ENCODE measurements around the gene C4orf54.

DNA sequence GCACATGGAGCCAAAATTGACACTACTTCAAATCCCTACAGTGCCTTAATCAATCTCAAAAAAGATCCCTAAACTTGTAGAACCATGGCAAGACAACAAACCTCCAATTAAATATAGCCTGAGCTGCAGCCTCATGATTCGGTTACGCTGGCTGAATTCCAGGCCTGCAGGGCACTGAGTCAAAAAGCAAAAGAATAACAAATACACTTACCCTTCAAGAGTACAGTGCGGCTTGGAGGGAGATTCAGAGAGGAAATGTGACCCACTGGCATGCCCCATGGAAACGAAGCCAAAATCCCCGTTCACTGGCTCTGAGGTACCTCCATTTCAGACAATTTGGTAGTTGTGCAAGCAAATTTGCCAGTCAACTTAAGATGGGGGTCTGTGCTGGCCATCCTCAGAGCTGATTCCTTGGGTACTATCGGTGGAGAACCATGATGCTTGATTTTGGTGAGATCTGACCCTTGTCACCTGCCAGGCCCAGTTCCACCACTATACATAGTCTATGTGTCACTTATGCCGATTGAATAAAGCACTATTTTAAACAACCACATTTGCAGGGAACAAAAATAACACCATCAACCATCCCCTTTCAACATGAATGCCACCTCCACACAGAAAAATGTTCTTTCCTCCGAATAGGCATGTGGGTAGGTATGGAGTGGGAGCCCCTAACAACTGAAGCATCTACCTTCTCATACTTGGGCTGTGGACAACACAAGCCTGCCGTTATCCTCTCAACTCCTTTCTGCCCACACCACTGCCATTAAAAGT lies 2.1 kb downstream of the C4orf54 start:
- TF ChIP-seq, protein P1, sequence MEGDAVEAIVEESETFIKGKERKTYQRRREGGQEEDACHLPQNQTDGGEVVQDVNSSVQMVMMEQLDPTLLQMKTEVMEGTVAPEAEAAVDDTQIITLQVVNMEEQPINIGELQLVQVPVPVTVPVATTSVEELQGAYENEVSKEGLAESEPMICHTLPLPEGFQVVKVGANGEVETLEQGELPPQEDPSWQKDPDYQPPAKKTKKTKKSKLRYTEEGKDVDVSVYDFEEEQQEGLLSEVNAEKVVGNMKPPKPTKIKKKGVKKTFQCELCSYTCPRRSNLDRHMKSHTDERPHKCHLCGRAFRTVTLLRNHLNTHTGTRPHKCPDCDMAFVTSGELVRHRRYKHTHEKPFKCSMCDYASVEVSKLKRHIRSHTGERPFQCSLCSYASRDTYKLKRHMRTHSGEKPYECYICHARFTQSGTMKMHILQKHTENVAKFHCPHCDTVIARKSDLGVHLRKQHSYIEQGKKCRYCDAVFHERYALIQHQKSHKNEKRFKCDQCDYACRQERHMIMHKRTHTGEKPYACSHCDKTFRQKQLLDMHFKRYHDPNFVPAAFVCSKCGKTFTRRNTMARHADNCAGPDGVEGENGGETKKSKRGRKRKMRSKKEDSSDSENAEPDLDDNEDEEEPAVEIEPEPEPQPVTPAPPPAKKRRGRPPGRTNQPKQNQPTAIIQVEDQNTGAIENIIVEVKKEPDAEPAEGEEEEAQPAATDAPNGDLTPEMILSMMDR (IDR thresholded peaks at IDR 0.05; ENCODE audit: low read depth, low read length): no peak
- no peak for TF ChIP-seq EZH2phosphoT487 (IDR thresholded peaks at IDR 0.05; ENCODE audit: low read depth)
